Neural cell (in vitro differentiated cells): ENCODE data around the gene UBE2F. TPM values are rescaled to one million over a fixed set of nuclear protein-coding genes. Genes with fewer than 3 reads are reported as not detected.

Experiments used
- H2AFZ ChIP-seq: fragments of 200-600, 300-800 bp; sonication (generic), shearing (Covaris generic); 2 replicates; pipeline ENCODE4 v1.6.0; 2014; ENCODE audit warnings: low read depth, mild to moderate bottlenecking, antibody characterized with exemption, low read length, moderate library complexity
- H3F3A ChIP-seq: fragments of 200-600 bp; shearing (Covaris generic); 2 replicates; pipeline ENCODE4 v1.6.1; 2016; ENCODE audit warnings: mild to moderate bottlenecking, moderate library complexity, mixed read lengths, antibody characterized with exemption, low read length; ENCODE audit not compliant: insufficient read depth, poor library complexity, severe bottlenecking
- H3K27ac ChIP-seq: fragments of 200-600, 300-800 bp; sonication (generic), shearing (Covaris generic); 2 replicates; pipeline ENCODE4 v1.5.1; 2014; ENCODE audit warnings: mild to moderate bottlenecking, low read length, moderate library complexity
- H3K27me3 ChIP-seq: fragments of 300-800, 200-600 bp; sonication (generic), shearing (Covaris generic); 2 replicates; pipeline ENCODE4 v1.6.0; 2014; ENCODE audit warnings: mild to moderate bottlenecking, low read depth, low read length, moderate library complexity; ENCODE audit not compliant: insufficient read depth
- H3K36me3 ChIP-seq: fragments of 300-800, 200-600 bp; sonication (generic), shearing (Covaris generic); 2 replicates; pipeline ENCODE4 v1.5.1; 2014; ENCODE audit warnings: mild to moderate bottlenecking, antibody characterized with exemption, low read length, moderate library complexity; ENCODE audit not compliant: insufficient read depth
- H3K4me2 ChIP-seq: fragments of 300-800, 200-600 bp; sonication (generic), shearing (Covaris generic); 2 replicates; pipeline ENCODE4 v1.6.0; 2014; ENCODE audit warnings: mild to moderate bottlenecking, low read length
- H3K4me3 ChIP-seq: fragments of 300-800, 200-600 bp; sonication (generic), shearing (Covaris generic); 2 replicates; pipeline ENCODE4 v1.5.1; 2014; ENCODE audit warnings: mild to moderate bottlenecking, low read length, moderate library complexity
- H3K79me2 ChIP-seq: fragments of 200-600 bp; shearing (Covaris generic); replicated peaks from 2 replicates; pipeline ENCODE4 v1.6.0; 2014; ENCODE audit warnings: mild to moderate bottlenecking, low read length, moderate library complexity; ENCODE audit not compliant: insufficient read depth
- H3K9ac ChIP-seq: fragments of 300-800, 200-600 bp; sonication (generic), shearing (Covaris generic); 2 replicates; pipeline ENCODE4 v1.6.1; 2016; ENCODE audit warnings: mild to moderate bottlenecking, low read length, mixed read lengths
- H3K9me2 ChIP-seq: fragments of 200-600 bp; shearing (Covaris generic); 2 replicates; pipeline ENCODE4 v1.6.1; 2016; ENCODE audit warnings: mild to moderate bottlenecking, low read length, mixed read lengths; ENCODE audit not compliant: insufficient read depth
- H3K9me3 ChIP-seq: fragments of 200-600, 300-800 bp; sonication (generic), shearing (Covaris generic); 2 replicates; pipeline ENCODE4 v1.6.1; 2016; ENCODE audit warnings: mild to moderate bottlenecking, mixed run types, low read length, moderate library complexity, mixed read lengths
- H4K20me1 ChIP-seq: fragments of 200-600 bp; shearing (Covaris generic); 2 replicates; pipeline ENCODE4 v1.6.1; 2016; ENCODE audit warnings: mild to moderate bottlenecking, mixed run types; ENCODE audit not compliant: insufficient read depth
- EP300 ChIP-seq: fragments of 450-650 bp; conservative IDR thresholded peaks from 2 replicates; pipeline ENCODE4 v1.6.1; 2014; ENCODE audit warnings: antibody characterized with exemption, mild to moderate bottlenecking, moderate library complexity; ENCODE audit not compliant: poor library complexity, severe bottlenecking
- EZH2 ChIP-seq: fragments of 200-600, 300-800 bp; shearing (Covaris generic), sonication (generic); IDR thresholded peaks from 2 replicates; pipeline ENCODE4 v1.6.1; 2014; ENCODE audit warnings: antibody characterized with exemption, low read length, borderline replicate concordance, mild to moderate bottlenecking; ENCODE audit not compliant: insufficient read depth, poor library complexity, severe bottlenecking
- MXI1 ChIP-seq: fragments of 450-650 bp; conservative IDR thresholded peaks from 2 replicates; pipeline ENCODE4 v1.6.1; 2014; ENCODE audit warnings: antibody characterized with exemption, mild to moderate bottlenecking; ENCODE audit not compliant: poor library complexity, severe bottlenecking
- POLR2AphosphoS5 ChIP-seq: IDR thresholded peaks from 2 replicates; pipeline ENCODE4 v1.6.1; 2012
- RAD21 ChIP-seq: fragments of 450-650 bp; conservative IDR thresholded peaks from 2 replicates; pipeline ENCODE4 v1.6.1; 2014; ENCODE audit warnings: antibody characterized with exemption, mild to moderate bottlenecking, moderate library complexity
- SMC3 ChIP-seq: fragments of 450-650 bp; conservative IDR thresholded peaks from 2 replicates; pipeline ENCODE4 v1.6.1; 2014; ENCODE audit warnings: antibody characterized with exemption, mild to moderate bottlenecking, moderate library complexity; ENCODE audit not compliant: poor library complexity
- TAF1 ChIP-seq: IDR thresholded peaks from 2 replicates; pipeline ENCODE4 v1.6.1; 2012; ENCODE audit warnings: low read depth
- polyA plus RNA-seq: library from polyadenylated mRNA; depleted of rRNA; stranded (reverse); fragments of >200 nt; gene quantifications from 2 replicates; pipeline ENCODE4 v1.2.3, GENCODE V29; 2014
- TF ChIP-seq, protein P1 (sequence below): IDR thresholded peaks from 2 replicates; pipeline ENCODE4 v1.6.1; 2012; ENCODE audit warnings: borderline replicate concordance
- TF ChIP-seq, protein P2 (sequence below): fragments of 450-650 bp; IDR thresholded peaks from 2 replicates; pipeline ENCODE4 v1.5.1; 2014; ENCODE audit warnings: antibody characterized with exemption, mild to moderate bottlenecking, moderate library complexity; ENCODE audit not compliant: poor library complexity, severe bottlenecking

UBE2F gene
- polyA plus RNA-seq, 1 donor from 2014 or later, result 65.7 TPM

DNA sequence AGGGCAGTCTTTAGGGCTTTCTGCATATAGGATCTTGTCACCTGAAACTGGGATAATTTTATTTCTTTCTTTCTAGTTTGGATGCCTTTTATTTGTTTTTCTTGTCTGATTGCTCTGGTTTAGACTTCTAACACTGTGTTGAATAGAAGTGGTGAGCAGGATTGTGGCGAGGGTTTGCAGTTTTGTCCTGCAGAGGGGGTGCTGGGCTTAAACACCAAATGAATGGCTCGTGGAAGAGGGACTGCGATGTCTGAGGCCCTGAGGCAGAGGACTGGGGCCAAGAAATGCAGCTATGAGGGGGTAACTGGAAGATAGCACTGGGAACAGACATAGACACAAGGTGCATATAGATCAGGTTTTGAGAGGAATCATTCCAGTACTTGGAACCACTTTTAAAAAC, 20.5 kb downstream of the UBE2F start:
- H3K9me3 ChIP-seq, result no peaks in the 10 kb centered on the region
- peaks cover 19% of the 10 kb centered on the region for H3K79me2 ChIP-seq
- no peaks in the 10 kb centered on the region for H3K27me3 ChIP-seq
- H4K20me1 ChIP-seq, result no peaks in the 10 kb centered on the region
- no peak overlapping the region for H3K9ac ChIP-seq
- H3K4me2 ChIP-seq, result no peak overlapping the region
- TF ChIP-seq EZH2 (no peak), RAD21 (no peak), EP300 (no peak), POLR2AphosphoS5 (no peak), TAF1 (no peak), SMC3 (no peak), MXI1 (no peak)
- TF ChIP-seq, protein P1, sequence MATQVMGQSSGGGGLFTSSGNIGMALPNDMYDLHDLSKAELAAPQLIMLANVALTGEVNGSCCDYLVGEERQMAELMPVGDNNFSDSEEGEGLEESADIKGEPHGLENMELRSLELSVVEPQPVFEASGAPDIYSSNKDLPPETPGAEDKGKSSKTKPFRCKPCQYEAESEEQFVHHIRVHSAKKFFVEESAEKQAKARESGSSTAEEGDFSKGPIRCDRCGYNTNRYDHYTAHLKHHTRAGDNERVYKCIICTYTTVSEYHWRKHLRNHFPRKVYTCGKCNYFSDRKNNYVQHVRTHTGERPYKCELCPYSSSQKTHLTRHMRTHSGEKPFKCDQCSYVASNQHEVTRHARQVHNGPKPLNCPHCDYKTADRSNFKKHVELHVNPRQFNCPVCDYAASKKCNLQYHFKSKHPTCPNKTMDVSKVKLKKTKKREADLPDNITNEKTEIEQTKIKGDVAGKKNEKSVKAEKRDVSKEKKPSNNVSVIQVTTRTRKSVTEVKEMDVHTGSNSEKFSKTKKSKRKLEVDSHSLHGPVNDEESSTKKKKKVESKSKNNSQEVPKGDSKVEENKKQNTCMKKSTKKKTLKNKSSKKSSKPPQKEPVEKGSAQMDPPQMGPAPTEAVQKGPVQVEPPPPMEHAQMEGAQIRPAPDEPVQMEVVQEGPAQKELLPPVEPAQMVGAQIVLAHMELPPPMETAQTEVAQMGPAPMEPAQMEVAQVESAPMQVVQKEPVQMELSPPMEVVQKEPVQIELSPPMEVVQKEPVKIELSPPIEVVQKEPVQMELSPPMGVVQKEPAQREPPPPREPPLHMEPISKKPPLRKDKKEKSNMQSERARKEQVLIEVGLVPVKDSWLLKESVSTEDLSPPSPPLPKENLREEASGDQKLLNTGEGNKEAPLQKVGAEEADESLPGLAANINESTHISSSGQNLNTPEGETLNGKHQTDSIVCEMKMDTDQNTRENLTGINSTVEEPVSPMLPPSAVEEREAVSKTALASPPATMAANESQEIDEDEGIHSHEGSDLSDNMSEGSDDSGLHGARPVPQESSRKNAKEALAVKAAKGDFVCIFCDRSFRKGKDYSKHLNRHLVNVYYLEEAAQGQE, result no peak
- TF ChIP-seq, protein P2, sequence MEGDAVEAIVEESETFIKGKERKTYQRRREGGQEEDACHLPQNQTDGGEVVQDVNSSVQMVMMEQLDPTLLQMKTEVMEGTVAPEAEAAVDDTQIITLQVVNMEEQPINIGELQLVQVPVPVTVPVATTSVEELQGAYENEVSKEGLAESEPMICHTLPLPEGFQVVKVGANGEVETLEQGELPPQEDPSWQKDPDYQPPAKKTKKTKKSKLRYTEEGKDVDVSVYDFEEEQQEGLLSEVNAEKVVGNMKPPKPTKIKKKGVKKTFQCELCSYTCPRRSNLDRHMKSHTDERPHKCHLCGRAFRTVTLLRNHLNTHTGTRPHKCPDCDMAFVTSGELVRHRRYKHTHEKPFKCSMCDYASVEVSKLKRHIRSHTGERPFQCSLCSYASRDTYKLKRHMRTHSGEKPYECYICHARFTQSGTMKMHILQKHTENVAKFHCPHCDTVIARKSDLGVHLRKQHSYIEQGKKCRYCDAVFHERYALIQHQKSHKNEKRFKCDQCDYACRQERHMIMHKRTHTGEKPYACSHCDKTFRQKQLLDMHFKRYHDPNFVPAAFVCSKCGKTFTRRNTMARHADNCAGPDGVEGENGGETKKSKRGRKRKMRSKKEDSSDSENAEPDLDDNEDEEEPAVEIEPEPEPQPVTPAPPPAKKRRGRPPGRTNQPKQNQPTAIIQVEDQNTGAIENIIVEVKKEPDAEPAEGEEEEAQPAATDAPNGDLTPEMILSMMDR, result no peak
- H2AFZ ChIP-seq, result no peak overlapping the region
- no peak overlapping the region for H3K4me3 ChIP-seq
- H3F3A ChIP-seq, result no peaks in the 10 kb centered on the region
- H3K9me2 ChIP-seq, result no peaks in the 10 kb centered on the region
- H3K27ac ChIP-seq, result no peak overlapping the region
- peaks cover 5% of the 10 kb centered on the region for H3K36me3 ChIP-seq

DNA sequence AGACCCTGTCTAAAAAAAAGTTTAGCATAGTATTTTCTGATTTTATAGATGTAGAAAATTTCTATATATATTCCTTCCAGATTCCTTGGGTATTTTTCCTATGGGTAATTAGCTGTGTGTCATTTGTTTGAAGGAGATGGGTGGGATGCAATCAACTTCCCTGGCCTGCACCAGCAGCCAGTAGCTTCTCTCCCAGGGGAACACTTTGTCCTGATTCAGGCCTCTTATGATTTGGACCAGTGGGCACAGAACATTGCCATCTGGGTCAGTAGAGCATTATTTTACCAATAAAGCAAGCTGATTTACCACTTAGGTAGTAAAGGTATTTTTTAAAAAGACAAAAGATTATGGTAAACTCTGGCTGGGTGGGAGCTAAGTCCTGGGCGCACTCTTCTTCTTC, 26.9 kb downstream of the UBE2F start:
- TF ChIP-seq EP300, result no peak
- TF ChIP-seq TAF1, result no peak
- TF ChIP-seq POLR2AphosphoS5, result no peak
- TF ChIP-seq, protein P2, result no peak
- TF ChIP-seq, protein P1, result no peak
- TF ChIP-seq SMC3, result no peak
- no peak for TF ChIP-seq MXI1
- no peak for TF ChIP-seq EZH2
- TF ChIP-seq RAD21, result no peak
- no peaks in the 10 kb centered on the region for H3F3A ChIP-seq
- H4K20me1 ChIP-seq, result no peaks in the 10 kb centered on the region

More for the DNA sequence above, 26.9 kb downstream of the UBE2F start:
- Histone ChIP-seq H3K27ac (no peak overlapping the region), H3K4me2 (no peak overlapping the region), H2AFZ (no peak overlapping the region), H3K9me2 (no peaks in the 10 kb centered on the region), H3K4me3 (no peak overlapping the region), H3K79me2 (no peaks in the 10 kb centered on the region), H3K27me3 (no peaks in the 10 kb centered on the region), H3K36me3 (peaks cover 16% of the 10 kb centered on the region), H3K9me3 (no peaks in the 10 kb centered on the region), H3K9ac (no peak overlapping the region)
